HEK293T (cell line): ENCODE data around the gene MAGI2.

Source experiments
- ARNT ChIP-seq: fragments of 450-650 bp; IDR thresholded peaks from 2 replicates; pipeline ENCODE4 v1.6.1; 2017; ENCODE audit warnings: mild to moderate bottlenecking
- FOXA1 ChIP-seq: fragments of 450-650 bp; IDR thresholded peaks from 2 replicates; pipeline ENCODE4 v1.6.1; 2016; ENCODE audit warnings: mild to moderate bottlenecking
- FOXM1 ChIP-seq: fragments of 450-650 bp; IDR thresholded peaks from 2 replicates; pipeline ENCODE4 v1.6.1; 2017; ENCODE audit warnings: mild to moderate bottlenecking, borderline replicate concordance
- ZNF384 ChIP-seq: fragments of 450-650 bp; IDR thresholded peaks from 2 replicates; pipeline ENCODE4 v1.6.1; 2016

DNA sequence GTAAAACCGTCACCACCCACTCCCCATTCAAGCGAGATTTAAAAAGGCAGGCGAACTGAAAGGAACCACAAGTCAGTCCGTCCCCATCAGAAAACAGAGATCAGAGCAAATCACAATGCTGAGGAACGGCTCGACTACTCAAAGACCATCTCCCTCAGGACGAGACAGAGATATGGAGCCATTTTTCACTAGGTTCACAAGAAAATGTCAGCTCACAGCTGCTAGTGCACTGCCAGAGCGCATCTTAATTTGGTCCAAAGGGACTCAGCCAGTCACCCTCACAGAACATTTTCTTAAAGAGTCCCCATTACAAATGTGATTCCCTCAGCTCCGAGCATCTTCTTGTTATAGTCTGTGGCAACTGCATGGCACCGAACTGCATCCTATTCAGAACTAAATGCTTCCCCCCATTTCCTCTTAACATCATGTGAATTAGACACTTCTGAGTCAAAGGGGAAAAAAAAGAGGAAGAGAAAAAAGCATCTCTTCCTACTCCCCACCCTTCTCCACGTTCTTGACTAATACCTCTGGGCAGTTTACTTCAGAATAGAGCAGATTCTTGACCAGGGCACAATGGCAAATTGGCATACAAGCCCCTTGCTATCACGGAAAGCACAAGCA is 683.9 kb downstream of the MAGI2 start:
- TF ChIP-seq ARNT (no peak), FOXA1 (no peak), FOXM1 (no peak), ZNF384 (no peak)
